ENCODE measurements around the gene BBX. TPM values are rescaled to one million over a fixed set of nuclear protein-coding genes. Genes with fewer than 3 reads are reported as not detected.

Gene BBX
- total and polyA plus RNA-seq, 2 donors from 2014 or later, result 8.1 to 85.8 TPM

GRCh38 chr3:107739227-107739626 is 216.5 kb downstream of the BBX start:
- H3K27me3 ChIP-seq (ENCODE audit: control insufficient read depth, insufficient read depth, low read length), result no peaks in the 10 kb centered on the region
- FAIRE-seq (no peak), DNase-seq (no peak)
- no peak overlapping the region for H3K9ac ChIP-seq (ENCODE audit: low read length in 3 of 3)
- no peak overlapping the region for H3K4me3 ChIP-seq (ENCODE audit: low read length in 3 of 3)
- no peaks in the 10 kb centered on the region for H3K36me3 ChIP-seq (ENCODE audit: control insufficient read depth in 2 of 3, insufficient read depth in 3 of 3, low read length in 3 of 3)
- peaks cover 0 to 2% (median 0%) of the 10 kb centered on the region in 3 donors for H3K4me1 ChIP-seq (ENCODE audit: control insufficient read depth in 2 of 3, insufficient read depth in 2 of 3, low read depth in 1 of 3, low read length in 3 of 3)
- no peak overlapping the region for H3K27ac ChIP-seq (ENCODE audit: low read depth in 2 of 2, low read length in 2 of 2)
- TF ChIP-seq CTCF (IDR thresholded peaks at IDR 0.05; ENCODE audit: borderline replicate concordance, extremely low read depth, insufficient read depth), result no peak
- H3K9me3 ChIP-seq (ENCODE audit: control insufficient read depth in 2 of 3, insufficient read depth in 1 of 3, low read length in 3 of 3), result no peaks in the 10 kb centered on the region
- intact Hi-C loops (cut with DNase I), result no loop called here

GRCh38 chr3:107740992-107741896 is 218.5 kb downstream of the BBX start:
- Histone ChIP-seq H3K9me3 (ENCODE audit: control insufficient read depth in 2 of 3, insufficient read depth in 1 of 3, low read length in 3 of 3) (no peaks in the 10 kb centered on the region), H3K4me1 (ENCODE audit: control insufficient read depth in 2 of 3, insufficient read depth in 2 of 3, low read depth in 1 of 3, low read length in 3 of 3) (peaks cover 0 to 2% (median 0%) of the 10 kb centered on the region in 3 donors), H3K36me3 (ENCODE audit: control insufficient read depth in 2 of 3, insufficient read depth in 3 of 3, low read length in 3 of 3) (no peaks in the 10 kb centered on the region), H3K4me3 (ENCODE audit: low read length in 3 of 3) (no peak overlapping the region), H3K27ac (ENCODE audit: low read depth in 2 of 2, low read length in 2 of 2) (no peak overlapping the region), H3K9ac (ENCODE audit: low read length in 3 of 3) (no peak overlapping the region), H3K27me3 (ENCODE audit: control insufficient read depth, insufficient read depth, low read length) (no peaks in the 10 kb centered on the region)
- DNase-seq (peak in 2 of 5 donors; percentile 46 to 50), FAIRE-seq (peak; percentile 96)
- TF ChIP-seq CTCF (IDR thresholded peaks at IDR 0.05; ENCODE audit: borderline replicate concordance, extremely low read depth, insufficient read depth), result peak; percentile 51
- intact Hi-C loops (cut with DNase I), result no loop called here

- Histone ChIP-seq H3K9ac (ENCODE audit: low read length in 3 of 3) (no peak overlapping the region), H3K4me3 (ENCODE audit: low read length in 3 of 3) (no peak overlapping the region), H3K27ac (ENCODE audit: low read depth in 2 of 2, low read length in 2 of 2) (no peak overlapping the region), H3K9me3 (ENCODE audit: control insufficient read depth in 2 of 3, insufficient read depth in 1 of 3, low read length in 3 of 3) (no peaks in the 10 kb centered on the region), H3K4me1 (ENCODE audit: control insufficient read depth in 2 of 3, insufficient read depth in 2 of 3, low read depth in 1 of 3, low read length in 3 of 3) (peaks cover 0 to 2% (median 0%) of the 10 kb centered on the region in 3 donors), H3K36me3 (ENCODE audit: control insufficient read depth in 2 of 3, insufficient read depth in 3 of 3, low read length in 3 of 3) (no peaks in the 10 kb centered on the region), H3K27me3 (ENCODE audit: control insufficient read depth, insufficient read depth, low read length) (no peaks in the 10 kb centered on the region)
- no peak for TF ChIP-seq CTCF (IDR thresholded peaks at IDR 0.05; ENCODE audit: borderline replicate concordance, extremely low read depth, insufficient read depth)
- intact Hi-C loops (cut with DNase I), result no loop called here
- DNase-seq, result no peak
- no peak for FAIRE-seq
These were observed 222.6 kb downstream of the BBX start for GRCh38 chr3:107745354-107745753.

Measured in kidney (tissue), 14 donors.